ENCODE data around the gene MKI67. TPM values are rescaled to one million over a fixed set of nuclear protein-coding genes. Genes with fewer than 3 reads are reported as not detected.

The MKI67 gene
- total and polyA plus RNA-seq, 9 of the 15 experiments (the other 6 are each of a cell fraction or from before 2014, with no cell fraction given): 11.8 to 86.5 (median 36.0) TPM

DNA sequence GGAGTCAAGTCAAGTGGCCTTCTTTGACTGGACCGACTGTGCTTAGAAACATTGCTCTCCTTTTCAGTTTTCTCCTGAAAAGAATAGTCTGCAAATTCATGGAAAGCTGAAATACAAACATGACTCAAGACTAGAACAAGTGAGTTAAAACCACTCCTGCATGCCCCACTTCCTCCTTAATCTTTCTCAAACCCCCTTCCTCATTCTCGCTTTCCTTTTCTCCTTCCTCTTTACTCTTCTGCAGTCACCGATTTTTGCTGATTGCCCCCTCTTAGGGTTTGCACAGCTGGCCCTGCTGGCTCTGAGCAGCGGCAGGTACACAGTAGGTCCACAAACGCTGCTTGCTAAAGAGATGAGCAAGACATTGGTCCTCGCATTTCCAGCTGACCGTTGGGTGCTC is 34.8 kb upstream of the MKI67 start (continued):
- TF ChIP-seq, protein P1, sequence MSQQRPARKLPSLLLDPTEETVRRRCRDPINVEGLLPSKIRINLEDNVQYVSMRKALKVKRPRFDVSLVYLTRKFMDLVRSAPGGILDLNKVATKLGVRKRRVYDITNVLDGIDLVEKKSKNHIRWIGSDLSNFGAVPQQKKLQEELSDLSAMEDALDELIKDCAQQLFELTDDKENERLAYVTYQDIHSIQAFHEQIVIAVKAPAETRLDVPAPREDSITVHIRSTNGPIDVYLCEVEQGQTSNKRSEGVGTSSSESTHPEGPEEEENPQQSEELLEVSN (IDR thresholded peaks at IDR 0.05; ENCODE audit: borderline replicate concordance in 1 of 2, extremely low read depth in 1 of 2, insufficient read depth in 1 of 2, insufficient read length in 1 of 2, low read depth in 1 of 2, low read length in 1 of 2, poor library complexity in 1 of 2, severe bottlenecking in 1 of 2): no peak
- no peak for TF ChIP-seq RAD51 (IDR thresholded peaks at IDR 0.05; ENCODE audit: borderline replicate concordance, low read depth)
- no peak for TF ChIP-seq ZNF41 (CRISPR knock-in tag; conservative IDR thresholded peaks at IDR 0.05)
- no peak for TF ChIP-seq FOXK2 (conservative IDR thresholded peaks at IDR 0.05 in 1 of 2, IDR thresholded peaks at IDR 0.05 in 1 of 2; ENCODE audit: low read depth in 2 of 2)
- TF ChIP-seq, protein P2, sequence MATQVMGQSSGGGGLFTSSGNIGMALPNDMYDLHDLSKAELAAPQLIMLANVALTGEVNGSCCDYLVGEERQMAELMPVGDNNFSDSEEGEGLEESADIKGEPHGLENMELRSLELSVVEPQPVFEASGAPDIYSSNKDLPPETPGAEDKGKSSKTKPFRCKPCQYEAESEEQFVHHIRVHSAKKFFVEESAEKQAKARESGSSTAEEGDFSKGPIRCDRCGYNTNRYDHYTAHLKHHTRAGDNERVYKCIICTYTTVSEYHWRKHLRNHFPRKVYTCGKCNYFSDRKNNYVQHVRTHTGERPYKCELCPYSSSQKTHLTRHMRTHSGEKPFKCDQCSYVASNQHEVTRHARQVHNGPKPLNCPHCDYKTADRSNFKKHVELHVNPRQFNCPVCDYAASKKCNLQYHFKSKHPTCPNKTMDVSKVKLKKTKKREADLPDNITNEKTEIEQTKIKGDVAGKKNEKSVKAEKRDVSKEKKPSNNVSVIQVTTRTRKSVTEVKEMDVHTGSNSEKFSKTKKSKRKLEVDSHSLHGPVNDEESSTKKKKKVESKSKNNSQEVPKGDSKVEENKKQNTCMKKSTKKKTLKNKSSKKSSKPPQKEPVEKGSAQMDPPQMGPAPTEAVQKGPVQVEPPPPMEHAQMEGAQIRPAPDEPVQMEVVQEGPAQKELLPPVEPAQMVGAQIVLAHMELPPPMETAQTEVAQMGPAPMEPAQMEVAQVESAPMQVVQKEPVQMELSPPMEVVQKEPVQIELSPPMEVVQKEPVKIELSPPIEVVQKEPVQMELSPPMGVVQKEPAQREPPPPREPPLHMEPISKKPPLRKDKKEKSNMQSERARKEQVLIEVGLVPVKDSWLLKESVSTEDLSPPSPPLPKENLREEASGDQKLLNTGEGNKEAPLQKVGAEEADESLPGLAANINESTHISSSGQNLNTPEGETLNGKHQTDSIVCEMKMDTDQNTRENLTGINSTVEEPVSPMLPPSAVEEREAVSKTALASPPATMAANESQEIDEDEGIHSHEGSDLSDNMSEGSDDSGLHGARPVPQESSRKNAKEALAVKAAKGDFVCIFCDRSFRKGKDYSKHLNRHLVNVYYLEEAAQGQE (IDR thresholded peaks at IDR 0.05; ENCODE audit: borderline replicate concordance): no peak
- TF ChIP-seq, protein P2 (CRISPR knock-in tag; IDR thresholded peaks at IDR 0.05; ENCODE audit: low read depth): no peak

Data from K562 (cell line).